ENCODE measurements around the gene SHISA8.

SHISA8 gene

DNA sequence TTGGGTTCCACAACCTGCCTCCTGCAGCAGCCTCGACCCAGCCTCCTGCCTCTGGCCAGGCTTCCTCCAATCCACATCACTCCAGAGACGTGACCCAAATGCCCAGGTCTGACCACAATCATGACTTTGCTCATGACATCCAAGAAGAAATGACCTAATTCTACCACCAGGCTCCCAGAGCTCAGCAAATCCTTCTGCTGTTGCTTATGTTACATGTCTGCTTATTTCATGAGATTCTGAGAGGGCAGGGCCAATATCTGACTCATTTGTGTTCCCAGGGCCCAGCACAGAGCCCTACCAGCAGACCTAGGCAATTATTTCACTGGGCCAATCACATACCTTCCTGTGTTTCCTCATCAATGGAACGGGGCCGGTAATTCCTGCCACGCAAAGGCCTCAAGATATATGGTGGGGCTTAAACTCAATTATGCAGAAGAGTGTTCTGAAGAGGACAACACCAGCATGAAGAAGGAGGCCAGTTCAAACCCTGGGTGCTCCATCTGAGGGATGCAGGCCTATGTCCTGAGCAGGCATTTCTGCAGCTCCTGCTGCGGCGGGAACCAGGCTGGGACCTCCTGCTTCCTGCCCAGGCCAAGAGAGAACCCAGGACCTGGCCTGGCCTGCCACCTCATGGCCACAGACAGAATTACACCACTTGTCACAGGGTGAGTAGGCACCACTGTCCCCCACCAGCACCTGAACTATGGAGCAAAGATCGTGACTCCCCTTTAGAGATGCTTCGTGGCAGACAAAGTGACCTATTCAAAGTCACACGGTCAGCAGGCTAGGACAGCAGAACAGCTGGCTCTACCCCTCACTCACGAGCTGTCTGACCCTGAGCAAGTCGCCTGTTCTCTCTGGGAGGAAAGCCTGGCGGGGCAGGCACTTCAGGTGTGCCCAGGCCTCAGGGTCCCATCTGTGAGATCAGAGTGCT, 26.2 kb upstream of the SHISA8 start:
- Mint-ChIP-seq H3K4me3 (peak overlapping the region; percentile 83), H3K27ac (peak overlapping the region; percentile 100), H3K9me3 (no peaks in the 10 kb centered on the region), H3K4me1 (ENCODE audit: low read depth) (peaks cover 48% of the 10 kb centered on the region), H3K36me3 (ENCODE audit: low read depth) (peaks cover 62% of the 10 kb centered on the region), H3K27me3 (ENCODE audit: low read depth) (no peaks in the 10 kb centered on the region)
- DNase-seq (ENCODE audit: low spot score) = peak; percentile 79

DNA sequence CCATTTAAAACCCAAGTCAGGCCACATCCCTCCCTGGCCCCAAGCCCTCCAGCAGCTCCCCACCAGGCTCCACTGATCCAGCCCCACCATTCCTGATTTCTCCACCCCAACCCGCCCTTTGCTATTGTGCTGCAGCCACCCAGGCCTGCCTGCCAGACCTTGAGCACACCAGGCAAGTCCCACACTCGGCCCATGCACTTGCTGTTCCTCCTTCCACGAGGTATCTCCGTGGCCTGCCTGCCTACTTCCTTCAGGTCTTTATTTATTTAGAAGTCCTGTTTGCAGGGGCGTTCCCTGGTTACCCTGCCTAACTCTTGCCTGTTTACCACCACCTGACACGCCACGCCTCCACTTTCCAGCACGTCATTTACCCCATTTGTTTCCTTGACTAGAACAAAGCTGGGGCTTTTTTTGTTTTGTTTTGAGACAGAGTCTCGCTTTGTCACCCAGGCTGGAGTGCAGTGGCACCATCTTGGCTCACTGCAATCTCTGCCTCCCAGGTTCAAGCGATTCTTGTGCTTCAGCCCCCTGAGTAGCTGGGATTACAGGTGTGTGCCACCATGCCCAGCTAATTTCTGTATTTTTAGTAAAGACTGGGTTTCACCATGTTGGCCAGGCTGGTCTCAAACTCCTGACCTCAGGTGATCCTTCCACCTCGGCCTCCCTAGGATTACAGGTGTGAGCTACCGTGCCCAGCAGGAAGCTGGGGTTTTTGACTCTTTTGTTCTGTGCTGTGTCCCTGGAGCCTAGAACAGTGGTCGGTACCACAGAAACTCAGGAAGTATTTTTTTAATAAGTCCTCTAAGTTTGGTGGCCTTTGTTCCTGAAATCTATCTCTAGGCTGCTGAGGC, 25.3 kb upstream of the SHISA8 start:
- H3K4me1 Mint-ChIP-seq (ENCODE audit: low read depth) = peaks cover 41% of the 10 kb centered on the region
- peak overlapping the region; percentile 100 for H3K27ac Mint-ChIP-seq
- peaks cover 59% of the 10 kb centered on the region for H3K36me3 Mint-ChIP-seq (ENCODE audit: low read depth)
- H3K4me3 Mint-ChIP-seq = peak overlapping the region; percentile 83
- DNase-seq (ENCODE audit: low spot score) = peak; percentile 97
- no peaks in the 10 kb centered on the region for H3K9me3 Mint-ChIP-seq
- no peaks in the 10 kb centered on the region for H3K27me3 Mint-ChIP-seq (ENCODE audit: low read depth)

DNA sequence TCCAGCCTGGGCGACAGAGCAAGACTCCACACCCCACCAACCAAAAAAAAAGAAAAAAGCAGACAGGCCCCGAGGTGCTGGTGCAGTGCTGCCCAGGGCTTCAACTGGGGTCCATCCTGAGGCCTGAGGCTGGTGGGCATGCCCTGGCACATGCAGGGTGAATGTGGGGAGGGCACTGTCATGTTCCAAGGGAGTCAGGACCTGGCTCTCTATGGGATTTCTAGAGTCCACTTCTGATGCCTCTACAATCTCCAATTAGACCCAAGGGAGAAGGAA, 22.0 kb upstream of the SHISA8 start:
- H3K4me1 Mint-ChIP-seq (ENCODE audit: low read depth) = peaks cover 27% of the 10 kb centered on the region
- DNase-seq (ENCODE audit: low spot score) = no peak
- H3K36me3 Mint-ChIP-seq (ENCODE audit: low read depth) = peaks cover 32% of the 10 kb centered on the region

DNA sequence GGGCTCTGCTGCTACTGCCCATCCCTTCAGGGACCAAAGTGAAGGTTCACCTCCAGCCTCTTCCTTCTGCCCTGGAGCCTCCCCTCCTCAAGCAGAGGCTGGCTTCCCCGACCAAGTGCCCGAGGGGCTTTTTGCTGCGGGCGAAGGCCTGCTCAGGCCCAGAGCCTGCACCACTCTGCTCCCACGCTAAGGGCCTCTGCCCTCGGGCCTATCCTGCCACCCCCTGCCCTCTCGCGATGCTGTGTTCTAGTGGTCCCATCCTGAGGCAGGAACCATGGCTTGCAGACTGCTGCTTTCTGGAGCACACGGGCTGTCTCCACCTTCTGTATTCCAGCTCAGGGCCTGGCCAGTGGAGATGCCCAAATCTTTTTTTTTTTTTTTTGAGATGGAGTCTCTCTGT, 20.6 kb upstream of the SHISA8 start:
- no peak for DNase-seq (ENCODE audit: low spot score)
- Mint-ChIP-seq H3K4me3 (no peak overlapping the region), H3K36me3 (ENCODE audit: low read depth) (peaks cover 20% of the 10 kb centered on the region), H3K9me3 (no peaks in the 10 kb centered on the region), H3K4me1 (ENCODE audit: low read depth) (peaks cover 13% of the 10 kb centered on the region), H3K27ac (no peak overlapping the region), H3K27me3 (ENCODE audit: low read depth) (no peaks in the 10 kb centered on the region)

More for the DNA sequence above, 22.0 kb upstream of the SHISA8 start:
- H3K4me3 Mint-ChIP-seq = no peak overlapping the region
- H3K9me3 Mint-ChIP-seq = no peaks in the 10 kb centered on the region
- no peaks in the 10 kb centered on the region for H3K27me3 Mint-ChIP-seq (ENCODE audit: low read depth)
- H3K27ac Mint-ChIP-seq = no peak overlapping the region

DNA sequence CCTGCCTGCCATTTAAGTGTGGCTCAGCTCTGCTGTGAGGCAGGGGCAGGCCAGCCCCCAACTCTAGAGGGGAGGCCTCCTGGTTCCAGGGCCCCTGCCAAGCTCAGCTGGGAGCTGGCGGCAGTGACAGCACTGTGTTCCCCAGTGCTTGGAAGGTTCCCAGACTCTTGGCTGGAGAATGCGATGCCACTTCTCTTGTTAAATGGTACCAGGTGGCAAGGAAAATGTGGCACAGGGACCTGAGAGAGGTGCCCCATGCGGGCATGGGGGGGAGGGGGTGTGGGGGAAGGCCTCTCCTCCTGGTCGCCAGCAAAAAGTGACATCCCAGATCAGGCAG, 20.1 kb upstream of the SHISA8 start:
- H3K9me3 Mint-ChIP-seq = no peaks in the 10 kb centered on the region
- no peak overlapping the region for H3K27ac Mint-ChIP-seq
- no peak for DNase-seq (ENCODE audit: low spot score)
- no peak overlapping the region for H3K4me3 Mint-ChIP-seq
- H3K4me1 Mint-ChIP-seq (ENCODE audit: low read depth) = peaks cover 8% of the 10 kb centered on the region
- H3K36me3 Mint-ChIP-seq (ENCODE audit: low read depth) = peaks cover 18% of the 10 kb centered on the region
- H3K27me3 Mint-ChIP-seq (ENCODE audit: low read depth) = no peaks in the 10 kb centered on the region

- no peaks in the 10 kb centered on the region for H3K27me3 Mint-ChIP-seq (ENCODE audit: low read depth)
- DNase-seq (ENCODE audit: low spot score) = no peak
- no peaks in the 10 kb centered on the region for H3K9me3 Mint-ChIP-seq
- peaks cover 3% of the 10 kb centered on the region for H3K4me1 Mint-ChIP-seq (ENCODE audit: low read depth)
- peaks cover 13% of the 10 kb centered on the region for H3K36me3 Mint-ChIP-seq (ENCODE audit: low read depth)
- no peak overlapping the region for H3K4me3 Mint-ChIP-seq
- H3K27ac Mint-ChIP-seq = no peak overlapping the region
Observed at GRCh38 chr22:41934284-41935014, 19.6 kb upstream of the SHISA8 start.

GRCh38 chr22:41933411-41934177, 18.7 kb upstream of the SHISA8 start:
- DNase-seq (ENCODE audit: low spot score) = no peak
- no peak overlapping the region for H3K4me3 Mint-ChIP-seq

DNA sequence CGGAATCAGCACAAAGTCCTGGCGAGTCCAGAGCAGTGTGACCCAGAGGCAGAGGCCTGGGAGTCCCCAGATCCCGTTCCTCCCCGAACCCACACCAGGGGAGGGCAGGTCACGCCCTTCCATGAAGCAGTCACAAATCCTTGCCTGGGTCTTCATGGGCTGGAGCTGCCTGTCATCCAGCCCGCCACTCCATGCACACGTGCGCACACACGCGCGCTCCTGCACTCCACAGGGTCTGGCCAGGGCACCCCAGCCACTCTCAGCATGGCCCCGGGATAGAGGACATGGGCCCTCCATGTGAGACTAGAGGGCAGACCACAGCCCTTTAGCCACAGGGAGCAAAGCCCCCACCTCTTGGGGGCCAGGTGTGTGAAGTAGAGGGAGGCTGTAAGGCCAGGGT, 17.5 kb upstream of the SHISA8 start:
- Mint-ChIP-seq H3K9me3 (no peaks in the 10 kb centered on the region), H3K27me3 (ENCODE audit: low read depth) (peaks cover 9% of the 10 kb centered on the region), H3K4me3 (no peak overlapping the region), H3K4me1 (ENCODE audit: low read depth) (no peaks in the 10 kb centered on the region), H3K36me3 (ENCODE audit: low read depth) (peaks cover 8% of the 10 kb centered on the region), H3K27ac (no peak overlapping the region)
- no peak for DNase-seq (ENCODE audit: low spot score)

More at GRCh38 chr22:41933411-41934177, 18.7 kb upstream of the SHISA8 start:
- Mint-ChIP-seq H3K4me1 (ENCODE audit: low read depth) (no peaks in the 10 kb centered on the region), H3K9me3 (no peaks in the 10 kb centered on the region), H3K27ac (no peak overlapping the region), H3K27me3 (ENCODE audit: low read depth) (no peaks in the 10 kb centered on the region), H3K36me3 (ENCODE audit: low read depth) (peaks cover 8% of the 10 kb centered on the region)

DNA sequence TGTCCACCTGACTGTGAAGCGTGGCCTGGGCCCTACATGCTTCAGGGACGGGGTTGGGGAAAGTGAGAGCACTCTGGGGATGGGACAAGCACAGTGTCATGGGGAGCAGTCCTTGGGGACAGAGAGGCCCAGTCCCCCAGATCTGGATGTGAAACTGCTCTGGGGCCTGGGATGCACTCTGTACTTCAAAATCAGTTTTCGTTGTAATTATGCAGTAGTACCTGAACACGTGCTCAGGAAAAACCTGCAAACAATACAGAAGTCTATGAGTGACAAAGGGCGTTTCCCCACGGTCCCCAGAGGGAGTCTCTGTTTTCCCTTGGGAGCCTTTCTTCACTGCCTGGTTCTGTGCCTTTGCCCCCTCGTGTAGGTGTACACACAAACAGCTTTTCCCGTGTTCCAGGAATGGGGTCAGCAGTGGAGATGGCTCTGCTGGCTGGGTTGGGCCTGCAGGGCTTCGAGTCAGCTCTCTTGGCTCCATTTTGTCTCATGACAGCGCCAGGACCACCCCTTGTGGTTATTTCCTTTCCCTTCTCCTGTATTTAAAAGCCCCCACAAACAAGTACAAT, 16.9 kb upstream of the SHISA8 start:
- H3K27me3 Mint-ChIP-seq (ENCODE audit: low read depth) = peaks cover 15% of the 10 kb centered on the region
- H3K36me3 Mint-ChIP-seq (ENCODE audit: low read depth) = peaks cover 6% of the 10 kb centered on the region
- no peak for DNase-seq (ENCODE audit: low spot score)
- H3K9me3 Mint-ChIP-seq = no peaks in the 10 kb centered on the region
- H3K4me1 Mint-ChIP-seq (ENCODE audit: low read depth) = no peaks in the 10 kb centered on the region
- no peak overlapping the region for H3K27ac Mint-ChIP-seq
- H3K4me3 Mint-ChIP-seq = no peak overlapping the region

DNA sequence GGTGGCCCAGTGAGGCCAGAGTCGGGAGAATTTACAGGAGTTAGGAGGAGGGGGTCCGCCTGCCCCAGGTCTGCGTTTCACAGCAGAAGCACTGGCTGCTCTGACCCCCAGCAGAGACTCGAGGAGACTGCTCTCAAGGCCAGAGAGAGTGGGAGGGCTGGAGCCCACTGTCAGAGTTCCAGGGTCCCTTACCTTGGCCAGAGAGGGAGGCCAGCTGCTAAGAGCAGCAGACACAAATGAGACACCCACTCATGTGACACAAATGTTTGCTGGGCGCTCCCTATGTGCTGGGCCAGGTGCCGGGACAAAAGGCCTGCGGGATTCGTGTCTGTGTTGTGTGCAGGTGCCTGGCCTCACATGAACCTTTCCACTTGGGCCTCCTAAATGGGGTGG, 14.5 kb upstream of the SHISA8 start:
- H3K4me1 Mint-ChIP-seq (ENCODE audit: low read depth) = peaks cover 6% of the 10 kb centered on the region

GRCh38 chr22:41928593-41929417, 13.9 kb upstream of the SHISA8 start:
- Mint-ChIP-seq H3K4me3 (no peak overlapping the region), H3K36me3 (ENCODE audit: low read depth) (no peaks in the 10 kb centered on the region), H3K27ac (no peak overlapping the region), H3K9me3 (no peaks in the 10 kb centered on the region), H3K4me1 (ENCODE audit: low read depth) (peaks cover 6% of the 10 kb centered on the region), H3K27me3 (ENCODE audit: low read depth) (peaks cover 25% of the 10 kb centered on the region)
- no peak for DNase-seq (ENCODE audit: low spot score)

More for the DNA sequence above, 14.5 kb upstream of the SHISA8 start:
- no peak for DNase-seq (ENCODE audit: low spot score)
- Mint-ChIP-seq H3K36me3 (ENCODE audit: low read depth) (no peaks in the 10 kb centered on the region), H3K27ac (no peak overlapping the region), H3K4me3 (no peak overlapping the region), H3K27me3 (ENCODE audit: low read depth) (peaks cover 25% of the 10 kb centered on the region), H3K9me3 (no peaks in the 10 kb centered on the region)

DNA sequence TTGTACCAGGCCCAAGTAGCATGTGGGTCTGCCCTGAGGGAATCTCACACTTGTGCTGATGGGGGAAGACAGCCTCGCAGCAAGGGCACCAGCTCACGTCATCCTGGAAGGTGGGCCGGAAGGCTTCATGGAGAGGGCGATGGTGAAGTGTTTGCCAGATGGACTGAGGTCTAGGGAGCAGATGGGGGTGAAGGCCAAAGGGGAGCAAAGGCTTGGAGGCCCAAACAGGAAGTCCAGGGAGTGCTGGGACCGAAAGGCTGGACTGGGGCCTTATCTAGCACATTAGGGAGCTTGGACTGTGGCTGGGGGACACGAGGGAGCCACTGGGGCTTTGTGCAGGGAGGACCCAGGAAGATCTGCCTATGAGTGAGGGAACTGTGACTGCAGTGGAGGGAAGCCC, 12.9 kb upstream of the SHISA8 start:
- Mint-ChIP-seq H3K9me3 (no peaks in the 10 kb centered on the region), H3K36me3 (ENCODE audit: low read depth) (no peaks in the 10 kb centered on the region), H3K27me3 (ENCODE audit: low read depth) (peaks cover 28% of the 10 kb centered on the region), H3K4me1 (ENCODE audit: low read depth) (peaks cover 6% of the 10 kb centered on the region), H3K4me3 (peak overlapping the region; percentile 40), H3K27ac (no peak overlapping the region)
- DNase-seq (ENCODE audit: low spot score) = no peak
